ENCODE data around the gene CDH12. TPM values are rescaled to one million over a fixed set of nuclear protein-coding genes. Genes with fewer than 3 reads are reported as not detected.

CDH12 gene
- total RNA-seq, 4 donors from 2014 or later: not detected

GRCh38 chr5:21765406-21765805, 1087.7 kb downstream of the CDH12 start:
- Histone ChIP-seq H3K27ac (replicated peaks in 1 of 4) (no peak overlapping the region), H3K4me1 (no peaks in the 10 kb centered on the region), H3K27me3 (no peaks in the 10 kb centered on the region), H3K4me3 (no peak overlapping the region), H3K36me3 (no peaks in the 10 kb centered on the region), H3K9me3 (no peaks in the 10 kb centered on the region)
- WGBS: 41% methylated on average over 1 of the region's 1 CpG
- intact Hi-C loops (cut with DNase I): no loop called here
- TF ChIP-seq EP300 (IDR thresholded peaks at IDR 0.05): no peak
- TF ChIP-seq POLR2AphosphoS5 (IDR thresholded peaks at IDR 0.05): no peak
- no peak for TF ChIP-seq POLR2A (IDR thresholded peaks at IDR 0.05; ENCODE audit: low read depth)
- no peak for TF ChIP-seq CTCF (IDR thresholded peaks at IDR 0.05)
- no peak for DNase-seq (ENCODE audit: extremely low spot score)

- intact Hi-C loops (cut with DNase I): no loop called here
- TF ChIP-seq CTCF (IDR thresholded peaks at IDR 0.05): no peak
- no peak for TF ChIP-seq POLR2A (IDR thresholded peaks at IDR 0.05; ENCODE audit: low read depth)
- Histone ChIP-seq H3K27ac (replicated peaks in 1 of 4) (no peak overlapping the region), H3K4me3 (no peak overlapping the region), H3K36me3 (no peaks in the 10 kb centered on the region), H3K27me3 (no peaks in the 10 kb centered on the region), H3K4me1 (no peaks in the 10 kb centered on the region), H3K9me3 (no peaks in the 10 kb centered on the region)
- DNase-seq (ENCODE audit: extremely low spot score): no peak
These were observed 1114.0 kb downstream of the CDH12 start for GRCh38 chr5:21739096-21739495.

- no peak for DNase-seq (ENCODE audit: extremely low spot score)
- no peak overlapping the region for H3K27ac ChIP-seq (replicated peaks in 1 of 4)
- intact Hi-C loops (cut with DNase I): no loop called here
- H3K4me1 ChIP-seq: no peaks in the 10 kb centered on the region
- no peaks in the 10 kb centered on the region for H3K9me3 ChIP-seq
- no peaks in the 10 kb centered on the region for H3K27me3 ChIP-seq
- TF ChIP-seq CTCF (IDR thresholded peaks at IDR 0.05) (no peak), EP300 (IDR thresholded peaks at IDR 0.05) (no peak), POLR2AphosphoS5 (IDR thresholded peaks at IDR 0.05) (no peak), POLR2A (IDR thresholded peaks at IDR 0.05; ENCODE audit: low read depth) (no peak)
- no peaks in the 10 kb centered on the region for H3K36me3 ChIP-seq
- no peak overlapping the region for H3K4me3 ChIP-seq
- WGBS: 55% methylated on average over 2 of the region's 2 CpGs
These were observed 1129.6 kb downstream of the CDH12 start for GRCh38 chr5:21723500-21723899.

- Histone ChIP-seq H3K4me3 (no peak overlapping the region), H3K4me1 (no peaks in the 10 kb centered on the region), H3K36me3 (no peaks in the 10 kb centered on the region), H3K27ac (replicated peaks in 1 of 4) (no peak overlapping the region), H3K9me3 (peaks cover 0 to 5% (median 0%) of the 10 kb centered on the region in 4 donors), H3K27me3 (no peaks in the 10 kb centered on the region)
- no peak for DNase-seq (ENCODE audit: extremely low spot score)
- intact Hi-C loops (cut with DNase I): no loop called here
- 53% methylated on average over 3 of the region's 3 CpGs for WGBS
- TF ChIP-seq POLR2AphosphoS5 (IDR thresholded peaks at IDR 0.05) (no peak), EP300 (IDR thresholded peaks at IDR 0.05) (no peak), CTCF (IDR thresholded peaks at IDR 0.05) (no peak), POLR2A (IDR thresholded peaks at IDR 0.05; ENCODE audit: low read depth) (no peak)
These were observed 1141.0 kb downstream of the CDH12 start for GRCh38 chr5:21711866-21712758.

- TF ChIP-seq CTCF (IDR thresholded peaks at IDR 0.05) (no peak), POLR2AphosphoS5 (IDR thresholded peaks at IDR 0.05) (no peak), POLR2A (IDR thresholded peaks at IDR 0.05; ENCODE audit: low read depth) (no peak)
These were observed 1143.4 kb downstream of the CDH12 start for GRCh38 chr5:21709770-21710169.

More at GRCh38 chr5:21709770-21710169, 1143.4 kb downstream of the CDH12 start:
- no peaks in the 10 kb centered on the region for H3K4me1 ChIP-seq
- H3K4me3 ChIP-seq: no peak overlapping the region
- no peaks in the 10 kb centered on the region for H3K9me3 ChIP-seq
- H3K36me3 ChIP-seq: no peaks in the 10 kb centered on the region
- no peaks in the 10 kb centered on the region for H3K27me3 ChIP-seq
- intact Hi-C loops (cut with DNase I): no loop called here
- WGBS: 94% methylated on average over 3 of the region's 3 CpGs
- DNase-seq (ENCODE audit: extremely low spot score): no peak
- no peak overlapping the region for H3K27ac ChIP-seq (replicated peaks in 1 of 4)
